ENCODE measurements around the gene C19orf81.

- TF ChIP-seq CTCF (IDR thresholded peaks at IDR 0.05; ENCODE audit: low read length) (no peak), EZH2 (IDR thresholded peaks at IDR 0.05; ENCODE audit: borderline replicate concordance, low read length) (no peak)
Measured at GRCh38 chr19:50602935-50603334, 46.3 kb upstream of the C19orf81 start.
